OCI-M2 (cell line): ENCODE data around the gene ERCC5.

Source experiments
- DNase-seq: peaks from one replicate; lab custom pipeline; 2025; ENCODE audit not compliant: unreplicated experiment; lab: John Stamatoyannopoulos, UW

The ERCC5 gene

DNA sequence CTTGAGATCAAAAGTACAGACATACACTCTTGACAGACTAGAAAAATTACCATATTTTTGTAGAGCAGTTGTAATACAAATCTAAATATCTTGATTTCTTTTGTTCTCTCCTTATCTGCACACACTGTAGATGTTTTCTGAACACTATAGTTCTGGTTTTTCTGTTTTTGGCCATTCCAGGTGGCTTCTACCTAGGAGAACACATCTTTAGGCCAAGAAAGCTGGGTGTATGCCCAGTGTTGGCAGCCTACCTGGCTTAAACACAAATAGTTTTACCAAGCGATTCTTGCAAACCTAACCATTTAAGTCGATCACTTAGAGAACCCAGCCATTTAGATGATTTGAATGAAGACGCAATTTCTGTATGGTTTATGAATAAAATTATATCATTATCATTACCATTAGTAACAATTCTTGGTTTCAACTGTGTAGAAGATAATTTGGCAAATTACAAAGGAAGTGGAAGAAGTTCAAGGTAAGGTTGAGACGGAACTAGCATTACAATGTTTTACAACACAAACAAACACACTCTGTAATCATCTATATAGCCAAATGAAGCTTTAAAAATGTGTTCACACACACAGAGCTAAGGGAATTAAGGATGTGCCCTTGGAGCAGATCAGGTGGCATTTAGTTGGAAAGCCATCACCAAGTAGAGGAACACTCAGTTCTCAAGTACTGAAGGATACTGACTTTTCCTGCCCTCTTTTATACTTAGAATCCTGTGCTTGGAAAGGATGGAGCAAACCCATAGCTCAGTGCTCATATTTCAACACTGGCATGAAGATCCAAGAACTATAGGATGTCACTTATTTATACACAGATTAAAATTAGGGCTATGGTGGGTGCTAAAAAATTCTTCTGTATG is 36.2 kb downstream of the ERCC5 start:
- DNase-seq, result no peak

DNA sequence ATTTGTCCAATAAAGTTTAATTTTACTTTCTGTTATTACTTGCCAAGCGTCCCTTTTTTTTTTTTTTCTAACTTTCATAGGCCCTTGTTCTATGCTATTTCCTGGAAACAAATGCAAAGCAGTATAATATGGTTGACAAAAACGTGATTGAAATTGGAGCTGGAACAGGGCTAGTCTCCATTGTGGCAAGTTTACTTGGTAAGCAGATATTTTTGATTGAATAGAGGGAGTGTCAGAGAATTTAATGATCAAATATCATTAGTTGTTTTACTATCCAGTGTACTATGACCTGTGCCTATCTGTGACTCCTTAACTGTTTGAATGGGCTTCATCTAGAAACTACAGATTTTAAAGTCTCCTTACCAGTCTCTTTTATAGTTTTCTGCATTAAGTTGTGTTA is 46.7 kb downstream of the ERCC5 start:
- DNase-seq, result no peak

DNA sequence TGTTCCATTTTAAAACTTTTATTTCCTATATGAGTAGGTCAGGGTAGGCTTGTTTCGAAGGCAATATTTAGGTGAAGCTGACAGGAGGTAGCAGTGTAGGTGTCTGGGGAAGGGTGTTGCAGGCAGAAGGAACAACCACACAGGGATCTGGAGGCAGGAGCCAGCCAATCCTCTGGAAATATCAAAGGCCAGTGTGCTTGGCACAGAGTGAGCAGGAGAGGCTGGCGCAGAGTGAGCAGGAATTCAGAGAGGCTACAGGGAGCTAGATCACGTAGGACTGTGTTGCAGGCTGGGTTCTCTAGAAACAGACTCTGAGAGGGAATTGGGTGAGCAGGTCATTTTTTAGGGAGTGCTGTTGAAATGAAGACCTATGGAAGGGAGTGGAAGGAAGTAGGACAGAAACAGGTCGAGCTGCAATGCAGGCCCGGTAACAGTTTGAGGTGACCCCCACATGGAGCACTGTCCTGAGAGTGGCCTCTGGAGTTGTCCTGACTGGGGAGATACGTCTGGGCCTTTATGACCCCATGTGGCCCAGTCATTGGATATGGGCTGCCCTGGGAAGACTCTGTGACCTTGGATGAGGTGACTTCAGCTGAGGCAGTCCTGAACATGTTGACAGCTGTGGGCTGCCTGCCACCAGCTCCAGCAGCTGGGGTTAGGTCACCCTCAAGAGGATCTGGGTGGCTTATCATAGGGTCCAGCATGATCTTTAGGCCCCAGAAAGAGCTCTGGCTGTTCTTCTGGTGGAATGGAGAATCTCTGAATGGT is 51.7 kb downstream of the ERCC5 start:
- DNase-seq, result no peak

DNA sequence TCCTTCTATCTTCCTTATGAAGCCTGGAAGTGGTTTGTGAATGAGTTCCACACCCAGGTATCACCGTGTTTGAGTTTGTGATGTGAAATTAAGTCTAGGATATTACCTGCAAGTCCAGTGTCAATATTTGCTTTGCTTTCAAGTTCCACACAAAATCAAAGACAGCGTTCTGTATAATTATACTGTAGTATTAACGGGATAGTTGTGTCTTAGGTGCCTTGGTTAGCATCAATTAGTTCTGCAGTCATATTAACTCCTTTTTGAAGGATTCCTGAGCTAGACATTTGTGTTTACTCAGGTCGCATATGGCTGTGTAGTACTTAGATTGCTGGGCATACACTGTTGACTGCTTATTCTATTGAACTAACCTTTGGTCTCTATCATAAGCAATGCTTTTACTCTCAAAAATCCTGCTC is 54.4 kb downstream of the ERCC5 start:
- DNase-seq, result no peak

DNA sequence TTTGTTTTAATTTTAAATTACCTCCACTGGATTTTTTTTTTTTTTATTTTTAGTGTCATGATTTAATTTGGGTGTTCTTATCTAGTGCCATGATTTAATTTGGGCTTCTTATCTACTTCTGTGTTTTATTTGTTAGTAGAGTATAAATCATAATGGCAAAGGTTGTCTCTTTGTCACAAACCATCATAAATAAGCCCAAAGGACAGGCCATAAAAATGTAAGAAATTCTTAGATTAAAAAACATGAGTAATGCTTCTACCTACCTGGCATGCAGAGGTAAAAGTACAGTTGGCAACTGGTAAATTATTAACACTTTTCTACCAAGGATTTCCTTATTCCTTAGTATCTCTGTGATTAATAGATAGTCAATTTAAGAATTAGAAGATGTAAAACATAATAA is 55.2 kb downstream of the ERCC5 start:
- no peak for DNase-seq

DNA sequence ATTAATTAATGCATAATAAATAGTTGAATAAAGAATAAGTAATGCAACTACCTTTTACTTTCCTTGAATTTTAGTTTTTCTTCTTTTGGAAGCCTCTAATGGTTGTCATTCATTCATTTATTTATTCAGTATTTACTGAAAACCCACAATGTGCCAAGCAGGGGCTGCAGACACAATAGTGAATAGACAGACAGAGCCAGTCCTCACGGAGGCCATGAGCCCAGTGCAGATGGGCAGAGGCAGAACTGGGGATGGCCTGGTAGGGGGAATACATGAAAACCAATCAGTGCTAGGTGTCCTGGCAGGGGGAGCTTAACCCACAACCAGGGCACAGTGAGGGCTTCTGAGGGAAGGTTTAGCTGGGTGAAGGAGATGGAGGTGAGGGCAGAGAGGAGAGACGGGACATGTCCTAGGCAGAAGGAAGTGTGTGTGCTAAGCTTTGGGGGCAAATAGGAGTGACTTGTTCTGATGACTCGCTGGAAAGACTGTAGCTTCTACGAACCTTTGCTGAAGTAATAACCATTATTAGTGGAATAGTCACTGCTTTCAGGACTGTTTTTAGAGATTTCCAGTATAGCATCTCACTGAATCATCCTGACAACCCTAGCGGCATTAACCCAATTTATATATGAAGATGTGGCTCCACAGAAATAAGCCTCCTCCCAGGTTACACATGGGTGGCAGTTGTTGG is 55.9 kb downstream of the ERCC5 start:
- DNase-seq, result no peak

DNA sequence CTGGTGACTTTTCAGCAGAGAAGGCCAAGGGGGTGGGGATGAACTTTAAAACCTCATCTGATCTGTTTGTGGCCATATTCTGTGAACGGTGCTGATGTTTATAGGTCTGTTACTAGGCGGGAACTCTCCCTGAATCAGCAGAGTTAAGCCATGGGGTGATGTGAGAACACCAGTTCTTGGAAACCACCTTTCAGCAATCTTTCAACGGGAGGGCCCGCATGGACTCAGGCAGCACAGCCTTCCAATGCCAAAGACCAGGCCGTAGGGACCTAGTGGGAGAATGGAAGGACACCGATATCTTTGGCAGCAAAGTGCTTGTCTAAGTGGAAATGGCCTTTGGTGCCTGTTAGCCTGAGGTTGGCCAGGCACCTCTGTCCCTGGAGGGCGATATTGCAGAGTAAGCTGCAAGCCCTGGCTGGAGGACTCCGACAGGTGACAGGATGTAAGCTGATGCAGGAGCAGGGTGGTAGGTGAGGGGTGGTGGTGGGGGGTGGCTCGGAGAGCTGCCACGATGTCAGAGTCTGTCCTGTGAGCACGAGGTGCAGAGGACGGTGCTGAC is 57.0 kb downstream of the ERCC5 start:
- no peak for DNase-seq

DNA sequence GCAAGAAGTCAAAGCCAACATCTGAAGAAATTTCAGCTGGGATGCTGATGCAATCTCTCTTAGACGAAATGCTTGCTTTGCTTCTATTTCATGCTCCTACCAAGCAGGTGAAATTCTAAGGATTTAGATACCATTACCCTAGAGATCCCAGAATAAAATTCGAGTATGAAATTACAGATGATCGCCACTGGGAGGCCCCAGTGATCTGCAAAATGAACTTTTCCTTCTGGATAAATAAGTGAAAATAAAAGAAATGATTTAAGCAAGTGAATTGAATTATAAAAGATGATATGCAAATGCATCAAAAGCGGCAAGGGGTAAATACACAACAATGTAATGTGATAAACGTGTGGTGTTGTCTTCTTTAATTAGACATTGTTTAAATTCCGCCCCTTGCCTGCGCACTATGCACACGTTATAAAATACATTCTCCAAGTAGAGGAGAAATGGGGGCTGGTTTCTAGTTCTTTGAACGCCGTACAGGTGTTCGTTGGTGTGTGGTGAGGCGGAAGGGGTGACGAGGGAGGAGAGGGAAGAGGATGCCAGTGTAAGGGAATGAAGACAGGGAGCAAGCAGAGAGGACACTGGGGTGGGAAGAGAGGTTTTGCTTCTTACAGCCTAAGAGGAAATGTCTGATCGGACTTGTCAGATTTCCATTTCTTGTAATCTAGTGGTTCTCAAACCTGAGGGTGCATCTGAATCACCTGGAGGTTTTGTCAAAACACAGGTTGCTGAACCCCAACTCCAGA is 58.0 kb downstream of the ERCC5 start:
- DNase-seq, result no peak

DNA sequence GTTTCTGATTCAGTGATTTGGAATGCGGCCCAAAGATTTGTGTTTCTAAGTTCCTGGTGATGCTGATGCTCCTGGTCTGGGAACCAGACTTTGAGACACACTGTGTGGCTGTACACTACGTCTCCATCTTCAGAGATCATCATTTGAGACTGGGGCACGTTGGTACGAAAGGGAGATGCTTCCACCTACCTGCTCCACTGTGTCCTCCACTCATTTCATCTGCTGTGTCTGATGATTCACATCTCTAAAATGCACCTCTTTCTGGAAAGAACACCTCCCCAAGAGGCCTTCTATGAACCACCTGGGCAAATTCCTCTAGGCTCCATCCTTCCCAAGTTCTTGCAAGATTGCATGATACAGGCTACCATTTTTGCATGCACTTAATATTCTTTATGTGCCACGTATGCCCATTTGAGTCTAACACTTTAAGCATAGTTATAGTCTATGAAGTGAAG is 58.6 kb downstream of the ERCC5 start:
- DNase-seq, result no peak

DNA sequence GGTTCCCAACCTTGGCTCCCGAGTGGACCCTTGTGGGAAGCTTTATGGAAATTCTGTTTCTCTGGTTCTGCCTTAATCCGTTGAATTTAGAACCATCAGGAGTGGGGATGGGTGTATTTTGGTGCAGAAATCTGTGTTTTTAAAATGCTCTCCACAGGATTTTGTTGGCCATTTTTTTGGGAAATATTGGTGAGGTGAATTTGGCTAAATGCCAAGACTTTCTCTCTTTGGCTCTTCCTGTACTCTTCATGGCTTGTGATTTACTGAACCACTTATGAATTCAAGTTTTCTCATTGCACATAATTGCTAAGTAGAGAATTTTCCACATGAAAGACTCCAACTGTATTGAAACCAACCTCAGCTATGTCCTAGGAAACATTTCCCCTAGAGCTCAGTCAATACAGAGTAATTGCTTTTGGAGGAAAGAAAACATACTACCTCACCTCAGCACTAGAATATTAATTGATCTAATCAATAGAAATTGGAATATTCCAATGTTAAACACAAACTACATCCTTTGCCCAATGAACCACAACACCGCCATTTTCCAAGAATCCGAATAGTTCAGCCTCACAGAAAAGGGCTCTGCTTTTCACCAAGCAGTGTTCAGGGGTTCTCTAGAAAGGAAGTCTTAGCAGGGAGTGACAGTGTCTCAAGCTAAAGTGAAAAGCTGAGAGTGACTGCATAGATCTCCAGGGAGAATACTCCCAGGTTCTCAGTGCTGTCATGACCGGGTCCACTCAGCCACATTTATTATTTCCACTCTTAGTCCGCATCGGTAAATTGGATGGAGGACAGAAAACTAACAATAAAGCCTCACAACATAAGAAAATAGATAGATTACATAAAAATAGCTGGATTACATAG is 60.3 kb downstream of the ERCC5 start:
- no peak for DNase-seq

DNA sequence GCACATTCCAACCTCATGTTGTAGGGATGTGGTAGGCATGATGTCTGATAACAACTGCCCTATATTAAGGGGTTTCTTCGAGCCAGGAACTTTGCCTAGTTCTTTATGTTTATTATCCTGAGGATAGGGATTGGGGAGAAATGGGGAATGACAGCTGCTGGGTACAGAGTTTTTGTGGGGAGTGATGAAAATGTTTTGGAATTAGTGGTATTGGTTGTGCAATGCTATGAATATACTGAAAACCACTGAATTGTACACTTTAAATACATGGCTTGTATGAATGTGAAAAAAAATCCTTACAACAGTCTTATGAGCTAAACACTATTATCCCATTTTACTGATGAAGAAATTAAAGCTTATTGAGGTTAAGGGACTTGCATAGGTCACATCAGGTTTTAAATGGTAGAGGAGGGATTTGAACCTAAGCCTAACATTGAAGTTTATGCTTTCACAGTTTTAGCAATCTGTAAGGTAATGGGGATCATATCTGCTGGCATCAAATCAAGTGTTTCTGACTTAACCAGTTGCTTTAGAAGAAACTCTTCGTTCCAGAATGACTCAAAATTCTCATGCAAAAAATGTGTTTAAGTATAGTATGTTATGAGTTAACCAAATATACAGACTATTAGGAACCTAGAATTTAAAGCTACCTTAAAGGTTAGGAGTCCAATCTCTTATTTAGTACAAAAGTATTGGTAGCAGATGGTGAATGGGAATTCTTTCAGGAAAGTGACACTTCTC is 61.4 kb downstream of the ERCC5 start:
- no peak for DNase-seq

DNA sequence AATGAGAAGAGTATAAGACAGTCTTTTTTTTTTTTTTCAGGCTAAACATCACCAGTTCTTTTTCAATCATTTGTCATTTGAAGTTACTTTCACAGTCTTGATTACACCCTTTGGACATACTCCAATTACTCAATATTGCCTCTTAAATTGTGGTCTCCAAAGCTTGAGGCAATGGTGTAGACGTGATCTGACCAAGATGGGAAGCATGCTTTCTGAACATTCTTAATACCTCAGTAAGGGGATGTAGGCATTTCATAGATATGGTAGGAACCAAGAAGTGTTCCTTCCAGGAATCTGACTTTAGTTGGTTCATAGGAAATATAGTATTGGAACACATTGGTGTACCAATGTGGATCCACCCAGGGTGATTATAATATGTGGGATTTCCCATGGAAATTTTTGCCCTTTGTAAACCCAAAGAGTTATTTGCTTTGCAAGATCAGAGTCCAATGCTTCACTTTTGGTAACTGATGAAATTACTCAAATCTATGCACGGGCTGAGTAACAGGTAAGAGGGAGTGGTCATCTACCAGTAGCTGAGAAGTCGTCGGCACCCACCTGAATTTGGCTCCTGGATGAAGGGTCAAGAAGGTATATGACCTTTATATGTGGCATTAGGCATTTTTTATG is 62.2 kb downstream of the ERCC5 start:
- DNase-seq, result no peak

DNA sequence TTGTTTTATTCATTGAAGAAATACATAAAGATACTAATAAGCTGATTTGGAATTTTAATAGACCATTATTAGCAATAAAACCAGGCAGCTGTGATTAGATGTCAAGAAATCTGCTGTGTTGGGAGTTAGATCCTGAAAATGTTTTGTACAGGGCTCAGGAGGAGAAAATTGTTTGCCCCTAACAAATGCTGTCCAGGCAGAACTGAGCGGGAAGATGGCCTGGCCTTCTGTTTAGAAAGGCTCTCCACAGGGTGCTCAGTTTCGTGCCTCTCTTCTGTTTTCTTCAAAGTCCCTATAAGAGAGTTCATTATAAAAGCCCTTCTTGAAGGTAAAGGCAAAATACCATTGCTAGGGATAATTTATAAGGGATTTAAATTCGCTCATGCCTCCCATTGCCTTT is 64.1 kb downstream of the ERCC5 start:
- DNase-seq, result no peak

DNA sequence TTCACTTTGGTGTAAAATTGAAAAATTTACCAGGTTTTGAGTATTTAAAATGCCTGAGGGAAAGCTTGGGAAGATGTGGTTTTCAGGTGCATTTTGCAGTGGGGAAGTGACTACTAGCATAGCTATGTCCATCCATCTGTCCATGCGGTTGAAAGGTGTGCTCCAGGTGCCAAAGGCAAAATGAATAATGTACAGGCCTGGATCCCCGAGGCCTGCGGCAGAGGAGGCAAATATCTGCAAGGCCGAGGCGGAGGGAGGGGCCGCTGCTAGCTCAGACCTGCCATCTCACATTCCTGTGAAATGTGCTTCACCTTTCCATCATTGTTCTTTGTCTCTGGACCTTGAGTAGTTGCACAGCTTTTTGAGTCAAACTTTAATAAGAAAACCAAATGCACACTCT is 65.5 kb downstream of the ERCC5 start:
- DNase-seq, result no peak

DNA sequence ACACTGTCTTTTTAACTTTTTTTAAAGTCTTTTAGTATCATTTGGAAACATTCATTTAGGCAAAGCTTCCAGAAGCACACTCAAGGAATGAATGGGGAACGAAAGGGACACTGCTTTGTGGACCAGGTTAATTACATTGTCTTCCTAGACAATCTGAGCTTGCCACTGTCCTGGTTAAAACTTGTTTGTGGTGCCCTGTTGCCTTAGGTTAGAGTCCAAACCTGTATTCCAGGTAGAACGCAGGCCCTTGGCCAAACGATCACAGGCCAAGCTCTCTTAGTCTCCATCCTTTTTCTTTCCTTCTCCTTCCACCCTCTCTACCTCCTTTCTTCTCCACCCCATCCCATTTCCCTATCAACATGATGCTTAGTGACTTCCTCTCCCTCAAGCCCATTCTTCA is 66.8 kb downstream of the ERCC5 start:
- no peak for DNase-seq

DNA sequence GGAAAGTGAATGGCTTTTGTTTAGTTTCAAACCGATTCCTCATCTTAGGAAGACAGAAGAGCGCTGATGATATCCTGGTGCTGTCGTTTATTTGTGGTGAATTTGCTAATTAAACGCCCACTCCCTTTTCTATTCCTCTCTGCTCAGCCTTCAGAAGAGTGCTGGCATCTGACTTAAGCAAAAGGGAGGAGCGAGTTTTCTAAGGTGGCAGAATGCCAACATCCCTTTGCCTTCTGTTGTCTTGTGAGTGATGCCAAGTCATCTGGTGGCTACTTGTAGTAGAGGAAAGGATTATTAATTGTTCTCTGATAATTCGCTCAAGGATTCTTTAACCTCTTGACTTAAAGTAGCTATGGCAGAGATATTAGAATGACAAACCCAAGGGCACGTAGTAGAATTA is 68.1 kb downstream of the ERCC5 start:
- no peak for DNase-seq

DNA sequence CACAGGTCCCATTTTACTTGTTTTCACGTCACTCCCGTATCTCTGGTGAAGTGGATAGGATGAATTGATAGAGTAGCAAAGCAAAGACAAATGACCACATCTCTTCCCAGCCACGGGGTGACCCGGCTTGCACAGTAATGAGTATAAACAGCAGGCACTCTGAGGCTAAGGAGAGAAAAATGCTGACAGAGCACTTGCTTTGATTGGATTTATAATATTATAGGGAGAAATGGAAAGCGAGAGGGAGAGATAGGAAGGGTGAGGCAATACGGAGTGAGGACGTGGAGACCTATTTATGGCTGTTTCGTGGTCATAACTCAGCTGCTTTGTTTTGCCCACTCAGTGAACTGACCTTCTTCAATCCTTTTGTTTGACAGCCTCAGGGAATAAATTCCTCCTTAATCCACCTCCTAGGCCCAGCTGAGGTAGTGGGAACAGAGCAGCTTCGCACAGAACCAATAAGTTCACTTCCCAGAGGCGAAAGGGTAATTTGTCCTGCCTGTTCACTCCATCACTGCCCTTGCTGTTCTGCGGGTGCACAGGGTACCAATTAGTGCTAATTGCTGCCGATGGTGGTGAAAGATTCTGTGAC is 68.6 kb downstream of the ERCC5 start:
- DNase-seq, result no peak

DNA sequence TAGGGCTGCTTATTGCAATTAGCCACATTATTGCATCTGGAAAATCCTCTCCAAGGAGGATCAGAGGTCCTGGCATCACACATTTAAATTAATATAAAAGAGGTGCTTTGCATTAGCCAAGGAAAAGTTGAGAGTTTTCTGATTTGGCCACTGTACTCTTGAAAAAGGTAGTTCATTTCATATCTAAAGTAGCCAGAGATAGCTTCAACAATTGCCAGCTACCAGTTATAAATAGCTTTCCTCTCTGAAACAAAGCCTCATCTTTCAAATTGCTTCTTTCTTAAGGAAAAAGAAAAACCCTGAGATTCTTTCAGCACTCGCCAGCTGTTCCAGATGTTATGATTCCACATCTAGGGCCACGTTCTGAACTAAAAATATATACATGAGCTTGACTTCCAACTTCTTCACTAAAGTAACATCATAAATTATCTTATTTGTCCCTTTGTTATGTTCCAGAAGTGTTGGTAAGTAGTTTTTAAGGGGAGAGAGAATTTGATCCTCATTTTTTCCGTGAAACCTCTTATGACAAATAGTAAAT is 69.6 kb downstream of the ERCC5 start:
- DNase-seq, result no peak
